PFSK-1 (cell line): ENCODE data around the gene RNF217.

ENCODE experiments used
- FOXP2 ChIP-seq: optimal IDR thresholded peaks from 2 replicates; pipeline ENCODE3; 2011; ENCODE audit warnings: borderline replicate concordance, control low read depth, inconsistent platforms; ENCODE audit not compliant: insufficient read depth; ENCODE audit errors: extremely low read length, extremely low read depth
- POLR2AphosphoS5 ChIP-seq: IDR thresholded peaks from 2 replicates; pipeline ENCODE4 v1.6.1; 2012; ENCODE audit warnings: low read depth, mild to moderate bottlenecking, control low read depth, low read length, moderate library complexity
- REST ChIP-seq, 2 experiments: IDR thresholded peaks; 2 replicates each; pipeline versions ENCODE4 v1.6.1 to v1.8.0; 2011 to 2012; ENCODE audit warnings: low read depth in 2 of 2, low read length in 2 of 2, control low read depth in 1 of 2, inconsistent platforms in 1 of 2, mild to moderate bottlenecking in 1 of 2, moderate library complexity in 1 of 2; ENCODE audit not compliant: insufficient read depth in 1 of 2
- SIN3A ChIP-seq: IDR thresholded peaks from 2 replicates; pipeline ENCODE4 v1.6.1; 2012; ENCODE audit warnings: mild to moderate bottlenecking, low read length, moderate library complexity, borderline replicate concordance; ENCODE audit not compliant: insufficient read depth
- TAF1 ChIP-seq: IDR thresholded peaks from 2 replicates; pipeline ENCODE4 v1.6.1; 2012; ENCODE audit warnings: low read length, control low read depth, borderline replicate concordance; ENCODE audit not compliant: insufficient read depth

GRCh38 chr6:125074120-125074519 is 111.9 kb downstream of the RNF217 start:
- TF ChIP-seq TAF1 = no peak
- TF ChIP-seq SIN3A = no peak
- TF ChIP-seq POLR2AphosphoS5 = no peak
- no peak for TF ChIP-seq REST (IDR thresholded peaks at IDR 0.05; ENCODE audit: insufficient read depth in 1 of 2, low read depth in 2 of 2, low read length in 2 of 2)
- TF ChIP-seq FOXP2 = no peak
